ENCODE data around the gene STT3B. TPM values are rescaled to one million over a fixed set of nuclear protein-coding genes. Genes with fewer than 3 reads are reported as not detected.

Gene STT3B
- total and polyA plus RNA-seq, 7 experiments from 2014 or later, result 109 to 149 (median 131) TPM

DNA sequence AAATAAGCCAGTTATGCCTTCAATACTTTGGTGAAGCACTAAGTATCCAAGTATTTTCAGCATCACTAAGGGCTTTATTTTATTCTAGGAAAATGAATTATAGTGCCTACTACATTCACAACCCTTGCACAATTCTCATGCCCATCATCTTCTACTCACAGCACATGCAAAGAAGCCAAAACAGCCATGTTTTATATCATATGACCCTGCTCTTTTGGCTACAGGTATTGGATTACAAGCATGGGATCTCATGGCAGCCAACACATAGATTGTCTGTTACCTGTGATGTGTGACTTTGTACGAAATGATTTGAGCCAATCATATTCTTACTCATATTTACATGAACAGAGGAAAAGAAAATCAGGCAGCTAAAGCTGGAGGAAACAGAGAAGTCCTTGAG, 38.6 kb downstream of the STT3B start:
- peaks cover 48 to 59% (median 50%) of the 10 kb centered on the region in 7 donors for H3K4me1 Mint-ChIP-seq
- Histone ChIP-seq H3K4me3 (ENCODE audit: low read length) (no peak overlapping the region), H3K4me1 (ENCODE audit: control insufficient read depth in 2 of 2, insufficient read depth in 2 of 2, low read length in 2 of 2) (peaks cover 26 to 35% of the 10 kb centered on the region in 2 donors), H3K36me3 (ENCODE audit: control insufficient read depth in 2 of 3, insufficient read depth in 3 of 3, low read length in 3 of 3) (no peaks in the 10 kb centered on the region), H3K27ac (ENCODE audit: low read depth, low read length) (no peak overlapping the region), H3K27me3 (ENCODE audit: control insufficient read depth in 2 of 2, insufficient read depth in 2 of 2, low read length in 2 of 2) (no peaks in the 10 kb centered on the region), H3K9me3 (ENCODE audit: control insufficient read depth in 2 of 3, low read length in 3 of 3) (no peaks in the 10 kb centered on the region)
- DNase-seq, result no peak
- ATAC-seq, result no peak
- H3K36me3 Mint-ChIP-seq, result peaks cover 0 to 10% (median 7%) of the 10 kb centered on the region in 5 donors
- intact Hi-C loops (cut with micrococcal nuclease), result no loop called here
- peak overlapping the region in 1 of 9 donors; percentile 1 for H3K27ac Mint-ChIP-seq
- CTCF ChIA-PET, result no interaction called here
- H3K4me3 Mint-ChIP-seq, result peak overlapping the region in 6 of 10 donors; percentile 5 to 62 (median 46)
- H3K9me3 Mint-ChIP-seq, result no peaks in the 10 kb centered on the region
- H3K27me3 Mint-ChIP-seq, result no peaks in the 10 kb centered on the region
- POLR2A ChIA-PET, result no interaction called here

DNA sequence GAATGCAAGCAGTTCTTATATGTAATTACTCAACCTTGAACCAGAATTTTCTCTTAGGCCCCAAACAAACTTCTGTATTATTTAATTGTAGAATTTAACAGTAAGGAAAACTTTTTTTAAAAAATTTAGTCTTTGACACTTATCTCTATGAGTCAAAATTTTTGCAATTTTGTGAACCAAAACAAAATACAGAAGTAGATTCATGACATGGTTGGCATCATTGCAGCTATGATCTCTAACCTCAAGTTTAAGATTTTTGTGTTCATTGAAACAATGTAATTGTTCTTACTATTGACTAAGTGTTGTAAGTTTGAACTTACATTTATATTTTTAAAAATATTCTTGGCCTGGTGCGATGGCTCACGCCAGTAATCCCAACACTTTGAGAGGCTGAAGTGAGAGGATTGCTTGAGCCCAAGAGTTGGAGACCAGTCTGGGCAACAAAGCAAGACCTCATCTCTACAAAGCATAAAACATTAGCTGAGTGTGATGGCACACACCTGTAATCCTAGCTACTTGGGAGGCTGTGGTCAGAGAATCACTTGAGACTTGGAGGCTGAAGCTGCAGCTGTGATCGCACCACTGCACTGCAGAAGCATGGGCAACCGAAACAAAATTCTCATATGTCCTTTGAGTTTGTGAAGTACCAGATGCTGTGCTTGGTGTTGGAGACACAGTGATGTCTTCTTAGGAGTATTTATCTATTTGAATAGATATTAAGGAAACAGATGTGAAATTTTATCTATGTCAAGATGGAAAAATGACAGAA, 39.7 kb downstream of the STT3B start:
- POLR2A ChIA-PET, result no interaction called here
- H3K4me1 ChIP-seq (ENCODE audit: control insufficient read depth in 2 of 2, insufficient read depth in 2 of 2, low read length in 2 of 2), result peaks cover 25 to 26% of the 10 kb centered on the region in 2 donors

DNA sequence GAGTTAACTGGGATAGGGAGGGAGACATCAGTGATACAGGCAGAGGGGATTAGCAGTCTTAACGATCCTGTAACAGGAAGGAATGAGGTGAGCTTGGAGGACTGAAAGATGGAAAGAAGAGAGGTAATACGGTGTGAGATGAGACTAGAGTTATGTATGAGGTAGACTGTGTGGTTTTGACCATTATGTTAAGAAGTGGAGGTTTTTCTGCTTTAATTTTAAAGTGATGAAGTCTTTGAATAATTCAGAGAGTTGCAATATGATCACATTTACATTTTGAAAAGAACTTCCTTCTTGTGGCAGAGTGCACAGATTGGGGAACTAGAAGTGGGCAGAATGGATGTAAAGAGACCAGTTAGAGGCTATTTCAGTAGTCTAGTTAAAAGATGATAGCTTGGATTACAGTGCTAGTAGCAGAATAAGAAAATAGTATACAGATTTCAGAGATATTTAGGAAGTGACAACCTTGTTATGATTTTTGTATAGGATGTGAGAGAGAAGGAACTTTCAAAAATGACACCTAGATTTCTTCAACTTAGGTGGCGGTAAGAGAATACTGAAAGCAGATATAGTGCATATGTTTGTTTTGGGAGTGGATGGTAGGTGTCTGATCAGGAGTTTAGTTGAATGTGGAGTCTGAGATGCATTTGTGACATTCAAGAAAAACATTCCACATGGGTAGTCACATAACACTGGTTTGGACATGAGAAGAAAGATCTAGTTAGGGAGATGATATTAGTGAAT, 40.5 kb downstream of the STT3B start:
- Mint-ChIP-seq H3K36me3 (peaks cover 0 to 25% (median 9%) of the 10 kb centered on the region in 5 donors), H3K9me3 (no peaks in the 10 kb centered on the region), H3K4me1 (peaks cover 32 to 55% (median 35%) of the 10 kb centered on the region in 7 donors), H3K4me3 (no peak overlapping the region), H3K27me3 (no peaks in the 10 kb centered on the region), H3K27ac (no peak overlapping the region)
- CTCF ChIA-PET, result no interaction called here
- no peak overlapping the region for H3K4me3 ChIP-seq (ENCODE audit: low read length)
- peaks cover 22 to 28% of the 10 kb centered on the region in 2 donors for H3K4me1 ChIP-seq (ENCODE audit: control insufficient read depth in 2 of 2, insufficient read depth in 2 of 2, low read length in 2 of 2)
- no peak for DNase-seq
- H3K27me3 ChIP-seq (ENCODE audit: control insufficient read depth in 2 of 2, insufficient read depth in 2 of 2, low read length in 2 of 2), result no peaks in the 10 kb centered on the region
- H3K27ac ChIP-seq (ENCODE audit: low read depth, low read length), result no peak overlapping the region
- intact Hi-C loops (cut with micrococcal nuclease), result no loop called here
- no peaks in the 10 kb centered on the region for H3K36me3 ChIP-seq (ENCODE audit: control insufficient read depth in 2 of 3, insufficient read depth in 3 of 3, low read length in 3 of 3)
- ATAC-seq, result peak; percentile 66
- H3K9me3 ChIP-seq (ENCODE audit: control insufficient read depth in 2 of 3, low read length in 3 of 3), result no peaks in the 10 kb centered on the region
- POLR2A ChIA-PET, result no interaction called here

More for the DNA sequence above, 39.7 kb downstream of the STT3B start:
- no peak for ATAC-seq
- no peaks in the 10 kb centered on the region for H3K9me3 ChIP-seq (ENCODE audit: control insufficient read depth in 2 of 3, low read length in 3 of 3)
- no peak for DNase-seq
- Mint-ChIP-seq H3K27ac (no peak overlapping the region), H3K27me3 (no peaks in the 10 kb centered on the region), H3K36me3 (peaks cover 0 to 18% (median 8%) of the 10 kb centered on the region in 5 donors), H3K9me3 (no peaks in the 10 kb centered on the region), H3K4me1 (peaks cover 38 to 56% (median 39%) of the 10 kb centered on the region in 7 donors), H3K4me3 (no peak overlapping the region)
- H3K27ac ChIP-seq (ENCODE audit: low read depth, low read length), result no peak overlapping the region
- no peaks in the 10 kb centered on the region for H3K36me3 ChIP-seq (ENCODE audit: control insufficient read depth in 2 of 3, insufficient read depth in 3 of 3, low read length in 3 of 3)
- intact Hi-C loops (cut with micrococcal nuclease), result no loop called here
- no peak overlapping the region for H3K4me3 ChIP-seq (ENCODE audit: low read length)
- H3K27me3 ChIP-seq (ENCODE audit: control insufficient read depth in 2 of 2, insufficient read depth in 2 of 2, low read length in 2 of 2), result no peaks in the 10 kb centered on the region
- CTCF ChIA-PET, result no interaction called here

DNA sequence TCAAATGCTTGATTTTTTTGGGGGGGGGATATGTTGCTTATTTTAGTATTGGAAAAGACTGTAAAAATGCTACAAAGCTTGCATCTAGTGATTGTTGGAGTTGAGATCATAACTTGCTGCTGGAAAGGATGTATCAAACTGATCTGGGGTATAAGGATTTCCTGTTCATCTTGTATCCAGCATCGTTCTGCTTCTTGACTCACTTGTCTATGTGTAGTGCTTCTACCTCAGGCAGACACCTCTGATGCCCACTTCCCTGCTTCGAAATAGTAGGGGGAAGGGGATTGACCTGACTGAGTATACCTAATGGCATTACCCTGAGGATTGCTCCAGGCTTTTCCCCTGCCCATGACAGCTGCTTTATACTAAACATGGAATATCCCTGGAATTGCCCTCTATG, 42.7 kb downstream of the STT3B start:
- intact Hi-C loops (cut with micrococcal nuclease), result loop anchor here in 1 of 2 donors (1.0 kb wide), 1 partner anchor 10 kb away; no protein-coding TSS in a partner anchor
- Mint-ChIP-seq H3K27me3 (no peaks in the 10 kb centered on the region), H3K27ac (peak overlapping the region in 8 of 9 donors; percentile 0 to 80 (median 34)), H3K9me3 (no peaks in the 10 kb centered on the region), H3K4me1 (peaks cover 12 to 50% (median 22%) of the 10 kb centered on the region in 7 donors), H3K36me3 (peaks cover 0 to 41% (median 25%) of the 10 kb centered on the region in 5 donors), H3K4me3 (peak overlapping the region in 7 of 10 donors; percentile 1 to 62 (median 48))
- ATAC-seq (peak; percentile 66), DNase-seq (peak in 4 of 9 donors; percentile 9 to 27 (median 12))
- Histone ChIP-seq H3K27ac (ENCODE audit: low read depth, low read length) (peak overlapping the region; percentile 1), H3K36me3 (ENCODE audit: control insufficient read depth in 2 of 3, insufficient read depth in 3 of 3, low read length in 3 of 3) (peaks cover 0 to 8% (median 5%) of the 10 kb centered on the region in 3 experiments), H3K4me3 (ENCODE audit: low read length) (no peak overlapping the region), H3K9me3 (ENCODE audit: control insufficient read depth in 2 of 3, low read length in 3 of 3) (no peaks in the 10 kb centered on the region), H3K4me1 (ENCODE audit: control insufficient read depth in 2 of 2, insufficient read depth in 2 of 2, low read length in 2 of 2) (peaks cover 28 to 34% of the 10 kb centered on the region in 2 donors), H3K27me3 (ENCODE audit: control insufficient read depth in 2 of 2, insufficient read depth in 2 of 2, low read length in 2 of 2) (no peaks in the 10 kb centered on the region)
- POLR2A ChIA-PET, result interaction anchor here (1.2 kb wide), 1 partner anchor 43 kb away, joined by 3 read pairs; the partner anchor contains the start of gene STT3B
- CTCF ChIA-PET, result interaction anchor here (0.7 kb wide), 1 partner anchor 727 kb away, joined by 3 read pairs; no protein-coding TSS in a partner anchor

DNA sequence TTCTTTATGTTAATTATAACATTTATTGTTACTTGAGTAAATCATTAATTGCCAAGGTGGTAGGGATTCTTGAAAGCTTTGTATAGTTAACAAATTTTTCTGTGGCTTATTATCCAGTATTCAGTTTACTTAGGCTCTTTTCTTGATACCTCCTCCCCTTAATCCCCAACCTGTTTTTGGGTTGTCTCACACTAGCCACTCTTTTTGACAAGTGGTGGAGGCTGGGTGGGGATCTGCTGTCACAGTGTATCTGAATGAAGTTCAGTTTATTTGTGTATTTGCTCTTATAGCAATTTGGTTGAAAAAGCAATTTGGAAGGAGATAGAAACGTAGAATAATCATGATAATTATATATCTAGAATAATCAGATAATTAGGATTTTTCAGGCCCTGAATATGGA, 43.8 kb downstream of the STT3B start:
- ChIA-PET CTCF (no interaction called here), POLR2A (no interaction called here)
- Histone ChIP-seq H3K9me3 (ENCODE audit: control insufficient read depth in 2 of 3, low read length in 3 of 3) (no peaks in the 10 kb centered on the region), H3K27me3 (ENCODE audit: control insufficient read depth in 2 of 2, insufficient read depth in 2 of 2, low read length in 2 of 2) (no peaks in the 10 kb centered on the region), H3K36me3 (ENCODE audit: control insufficient read depth in 2 of 3, insufficient read depth in 3 of 3, low read length in 3 of 3) (peaks cover 0 to 8% (median 6%) of the 10 kb centered on the region in 3 experiments), H3K4me1 (ENCODE audit: control insufficient read depth in 2 of 2, insufficient read depth in 2 of 2, low read length in 2 of 2) (peaks cover 21 to 34% of the 10 kb centered on the region in 2 donors), H3K4me3 (ENCODE audit: low read length) (no peak overlapping the region), H3K27ac (ENCODE audit: low read depth, low read length) (no peak overlapping the region)
- peaks cover 3 to 45% (median 14%) of the 10 kb centered on the region in 7 donors for H3K4me1 Mint-ChIP-seq
- no peaks in the 10 kb centered on the region for H3K9me3 Mint-ChIP-seq
- peak overlapping the region in 3 of 10 donors; percentile 9 to 40 (median 31) for H3K4me3 Mint-ChIP-seq
- ATAC-seq, result no peak
- intact Hi-C loops (cut with micrococcal nuclease), result loop anchor here in 1 of 2 donors (2.0 kb wide), 1 partner anchor 14 kb away; no protein-coding TSS in a partner anchor
- H3K27me3 Mint-ChIP-seq, result no peaks in the 10 kb centered on the region
- H3K36me3 Mint-ChIP-seq, result peaks cover 0 to 45% (median 31%) of the 10 kb centered on the region in 5 donors
- H3K27ac Mint-ChIP-seq, result peak overlapping the region in 1 of 9 donors; percentile 72
- DNase-seq, result no peak

DNA sequence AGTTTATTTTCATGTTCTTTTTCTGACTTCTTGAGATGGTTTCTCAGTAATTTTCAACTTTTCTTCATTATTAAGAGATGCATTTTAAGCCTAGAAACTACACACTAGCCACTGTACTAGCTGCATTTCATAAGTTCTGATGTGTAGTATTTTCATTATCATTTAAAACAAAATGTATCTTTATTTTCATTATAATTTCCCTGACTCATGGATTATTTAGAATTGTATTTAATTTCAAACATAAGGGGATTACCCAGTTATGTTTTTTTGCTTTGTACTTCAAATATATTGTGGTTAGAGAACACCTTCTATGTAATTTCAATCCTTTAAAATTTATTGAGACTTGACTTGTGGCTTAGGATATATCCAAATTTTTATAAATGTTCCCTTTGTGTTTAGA, 44.5 kb downstream of the STT3B start:
- ChIA-PET CTCF (no interaction called here), POLR2A (no interaction called here)
- H3K27ac ChIP-seq (ENCODE audit: low read depth, low read length), result no peak overlapping the region
- peaks cover 0 to 12% (median 8%) of the 10 kb centered on the region in 3 experiments for H3K36me3 ChIP-seq (ENCODE audit: control insufficient read depth in 2 of 3, insufficient read depth in 3 of 3, low read length in 3 of 3)
- Mint-ChIP-seq H3K27me3 (no peaks in the 10 kb centered on the region), H3K4me1 (peaks cover 8 to 50% (median 21%) of the 10 kb centered on the region in 7 donors), H3K9me3 (no peaks in the 10 kb centered on the region), H3K36me3 (peaks cover 4 to 51% (median 38%) of the 10 kb centered on the region in 5 donors), H3K4me3 (peak overlapping the region in 4 of 10 donors; percentile 5 to 31 (median 17)), H3K27ac (peak overlapping the region in 3 of 9 donors; percentile 11 to 15 (median 13))
- H3K9me3 ChIP-seq (ENCODE audit: control insufficient read depth in 2 of 3, low read length in 3 of 3), result no peaks in the 10 kb centered on the region
- ATAC-seq (no peak), DNase-seq (no peak)
- peaks cover 19 to 34% of the 10 kb centered on the region in 2 donors for H3K4me1 ChIP-seq (ENCODE audit: control insufficient read depth in 2 of 2, insufficient read depth in 2 of 2, low read length in 2 of 2)
- intact Hi-C loops (cut with micrococcal nuclease), result loop anchor here in 1 of 2 donors (2.0 kb wide), 1 partner anchor 14 kb away; no protein-coding TSS in a partner anchor
- no peak overlapping the region for H3K4me3 ChIP-seq (ENCODE audit: low read length)
- H3K27me3 ChIP-seq (ENCODE audit: control insufficient read depth in 2 of 2, insufficient read depth in 2 of 2, low read length in 2 of 2), result no peaks in the 10 kb centered on the region
